SHP77 treated with DMSO at 0.1 percent for 48 hours (cell line): Measurements from ENCODE around the gene RAPGEF3.
A peak's percentile ranks its signal among the peaks of the same experiment; 100 is the strongest.

Experiments
- DNase-seq: peaks from one replicate; lab custom pipeline; 2025; lab: John Stamatoyannopoulos, UW

Gene RAPGEF3

DNA sequence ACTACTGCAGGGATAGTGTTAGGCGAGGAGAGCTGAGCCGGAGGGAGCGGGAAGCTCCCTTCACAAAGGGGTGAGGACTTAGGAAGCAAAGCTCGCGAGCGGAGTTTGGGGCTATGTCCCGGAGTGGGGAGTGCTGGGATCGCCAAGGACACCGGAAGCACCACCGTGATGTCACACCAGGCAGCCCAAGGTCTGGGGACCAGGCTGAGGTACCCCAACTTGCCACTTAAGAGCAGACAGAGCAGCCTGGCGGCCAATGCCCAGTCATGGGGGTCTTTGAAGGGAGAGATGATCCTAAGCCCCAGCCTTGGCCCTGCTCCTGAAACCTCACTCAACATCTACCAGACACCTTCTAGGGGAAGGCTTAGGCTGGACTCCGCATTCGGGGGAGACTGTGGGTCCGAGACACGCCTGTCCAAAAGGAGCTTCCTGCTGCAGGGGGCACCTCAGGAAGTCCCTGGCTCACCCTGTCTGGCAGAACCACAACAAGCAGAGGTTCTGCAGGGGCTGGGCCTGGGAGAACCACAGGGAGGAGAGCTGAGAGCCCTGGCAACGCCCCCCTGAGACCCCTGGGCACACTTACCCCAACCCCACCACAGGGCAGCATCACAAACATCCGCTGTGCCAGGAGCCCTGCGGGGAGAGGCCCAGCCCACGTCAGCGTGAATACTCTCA is 32.1 kb upstream of the RAPGEF3 start:
- DNase-seq, result no peak

DNA sequence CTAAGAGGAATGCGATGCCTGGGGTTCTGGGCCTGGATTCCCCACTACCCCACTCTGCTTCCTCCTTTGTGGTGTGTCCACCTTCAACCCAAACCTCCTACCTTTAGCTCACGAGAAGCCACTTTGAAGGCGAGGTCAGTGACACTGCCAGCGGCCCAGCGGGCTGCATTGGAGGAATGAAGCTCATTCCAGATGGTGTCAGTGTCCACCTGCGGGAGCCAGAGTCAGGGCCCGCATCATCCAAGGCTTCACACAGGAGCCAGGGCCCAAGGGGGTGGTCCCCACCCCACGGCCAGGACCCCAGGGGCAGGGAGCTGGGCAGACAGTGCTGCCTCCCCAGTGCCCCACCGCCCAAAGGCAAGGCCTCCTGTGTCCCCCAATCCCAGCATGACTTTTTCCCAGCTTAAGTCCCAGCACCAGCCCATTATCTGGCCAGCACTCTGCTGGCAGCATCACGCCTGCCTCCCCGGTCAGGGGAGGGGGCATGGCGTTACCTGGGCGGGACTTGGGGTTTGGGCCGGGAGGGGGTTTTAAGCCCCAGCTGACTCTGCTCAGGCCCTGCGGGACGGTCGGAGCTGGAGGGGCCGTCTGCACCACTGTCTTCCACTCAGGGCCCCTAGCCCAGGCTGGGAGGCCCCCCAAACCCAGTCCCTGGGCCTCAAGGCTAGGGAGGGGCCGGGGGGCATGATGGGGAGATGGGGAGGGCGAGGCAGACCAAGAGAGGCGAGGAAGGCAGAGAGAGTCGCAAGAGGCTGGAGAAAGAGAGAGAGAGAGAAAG is 31.2 kb upstream of the RAPGEF3 start:
- DNase-seq, result no peak

DNA sequence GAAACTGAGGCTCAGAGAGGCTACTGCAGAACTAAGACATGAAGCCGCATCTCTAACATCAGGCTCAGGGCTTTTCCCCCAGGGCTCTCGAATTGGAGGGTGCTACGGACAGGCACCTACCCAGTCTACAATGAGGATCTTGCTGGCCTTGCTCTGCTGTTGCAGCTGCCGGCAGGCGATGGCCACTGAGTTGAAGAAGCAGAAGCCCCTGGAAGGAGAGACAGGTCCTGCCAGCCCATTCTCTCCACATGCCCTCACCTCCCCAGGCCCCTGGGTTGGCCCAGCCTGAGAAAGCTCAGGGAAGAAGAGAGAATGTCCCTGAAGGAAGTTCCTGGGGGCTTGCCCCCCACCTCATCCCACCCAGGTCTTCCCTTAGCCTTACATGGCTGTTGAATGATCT is 30.5 kb upstream of the RAPGEF3 start:
- no peak for DNase-seq

DNA sequence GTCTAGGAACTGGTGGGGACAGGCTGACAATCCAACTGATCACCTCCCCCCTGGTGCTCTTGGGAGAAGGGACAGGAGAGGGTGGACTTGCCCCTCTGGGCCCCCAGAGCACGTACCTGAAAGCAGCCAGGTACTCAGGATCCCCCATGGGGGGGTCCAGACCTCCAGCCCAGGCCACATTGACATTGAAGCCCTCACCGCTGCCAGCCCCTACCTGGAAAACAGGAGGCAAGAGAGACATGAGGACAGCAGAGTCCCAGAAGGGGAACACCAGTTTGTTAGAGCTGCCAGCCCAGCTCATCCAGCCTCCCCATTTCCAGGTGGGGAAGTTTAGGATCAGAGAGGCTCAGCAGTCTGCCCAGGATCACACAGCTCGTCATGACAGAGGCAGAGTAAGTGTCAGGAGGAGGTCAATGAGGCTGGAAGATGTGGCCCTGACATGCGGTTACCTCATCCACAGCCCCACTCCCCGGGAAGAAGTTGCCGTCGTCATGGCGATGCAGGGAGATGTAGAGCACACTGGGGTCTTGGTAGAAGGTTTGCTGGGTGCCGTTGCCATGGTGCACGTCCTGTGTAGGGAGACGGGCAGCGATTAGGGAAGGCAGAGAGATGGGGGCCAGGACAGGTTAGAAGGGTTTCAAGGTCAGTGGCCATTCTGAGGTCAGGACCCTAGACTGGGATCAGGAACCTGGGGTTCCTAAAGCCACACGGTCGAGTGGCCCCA is 29.1 kb upstream of the RAPGEF3 start:
- DNase-seq, result no peak

DNA sequence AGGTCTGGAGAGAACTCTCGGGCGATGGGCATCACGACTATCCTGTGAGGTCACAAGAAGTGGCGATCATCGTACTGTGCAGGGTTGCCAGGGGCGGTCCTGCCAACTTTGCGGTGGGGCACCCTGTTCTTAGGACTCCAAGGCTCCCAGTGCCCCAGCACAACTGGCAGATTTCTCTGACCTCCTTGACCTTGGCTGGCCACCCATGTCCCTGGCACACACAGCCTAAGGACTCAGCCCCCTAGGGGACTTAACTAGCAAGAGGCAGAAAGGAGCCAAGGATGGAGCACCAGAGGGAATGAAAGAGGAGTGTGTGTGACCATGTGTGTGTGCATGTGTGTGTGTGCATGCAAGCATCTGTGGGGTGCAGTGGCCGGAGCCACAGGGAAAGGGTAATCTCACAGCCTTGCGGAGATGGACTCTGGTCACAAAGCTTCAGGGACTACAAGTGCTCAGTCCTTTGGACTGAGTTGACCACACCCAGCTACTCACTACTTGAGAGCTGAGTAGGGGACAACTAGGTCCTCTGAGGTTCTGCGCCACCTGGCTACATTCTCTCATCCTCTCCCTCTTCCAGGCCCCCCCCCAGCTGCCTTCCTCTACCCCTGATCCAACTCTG is 28.1 kb upstream of the RAPGEF3 start:
- no peak for DNase-seq

DNA sequence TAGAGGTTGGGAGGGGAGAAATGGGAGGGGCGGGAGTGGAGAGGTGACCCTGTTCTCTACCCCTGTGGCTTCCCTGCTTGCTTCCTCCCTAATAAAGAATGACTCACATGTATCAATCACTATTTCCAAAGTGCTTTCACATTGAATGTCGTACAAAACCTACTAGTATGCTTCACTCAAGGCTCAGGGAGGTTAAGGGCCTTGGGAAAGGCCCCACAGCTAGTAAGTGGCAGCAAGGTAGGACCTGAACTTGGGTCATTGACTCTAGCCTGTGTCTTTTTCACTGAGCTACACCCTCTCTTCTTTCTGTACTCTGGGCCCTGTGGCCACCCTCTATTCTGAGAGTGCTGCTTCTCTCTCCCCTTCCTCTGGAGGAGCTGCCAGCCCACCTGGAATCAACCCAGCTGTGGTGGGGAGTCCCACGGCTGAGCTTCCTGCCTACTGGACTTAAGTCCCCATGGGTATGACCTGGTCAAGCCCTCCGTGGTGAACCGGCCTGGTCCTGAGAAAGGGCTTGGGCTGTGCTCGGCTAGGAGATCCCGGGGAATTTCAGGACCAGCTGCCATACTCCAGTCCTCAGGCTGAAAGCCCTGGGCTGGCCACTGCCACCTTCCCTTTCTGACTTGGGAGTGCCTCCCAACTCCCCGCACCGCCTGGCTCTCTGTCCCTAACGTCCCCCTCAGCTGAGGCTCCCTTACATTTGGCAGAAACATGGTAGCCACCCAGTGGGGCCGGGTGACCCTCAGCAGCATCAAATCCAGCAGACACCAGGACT is 27.4 kb upstream of the RAPGEF3 start:
- DNase-seq, result no peak

DNA sequence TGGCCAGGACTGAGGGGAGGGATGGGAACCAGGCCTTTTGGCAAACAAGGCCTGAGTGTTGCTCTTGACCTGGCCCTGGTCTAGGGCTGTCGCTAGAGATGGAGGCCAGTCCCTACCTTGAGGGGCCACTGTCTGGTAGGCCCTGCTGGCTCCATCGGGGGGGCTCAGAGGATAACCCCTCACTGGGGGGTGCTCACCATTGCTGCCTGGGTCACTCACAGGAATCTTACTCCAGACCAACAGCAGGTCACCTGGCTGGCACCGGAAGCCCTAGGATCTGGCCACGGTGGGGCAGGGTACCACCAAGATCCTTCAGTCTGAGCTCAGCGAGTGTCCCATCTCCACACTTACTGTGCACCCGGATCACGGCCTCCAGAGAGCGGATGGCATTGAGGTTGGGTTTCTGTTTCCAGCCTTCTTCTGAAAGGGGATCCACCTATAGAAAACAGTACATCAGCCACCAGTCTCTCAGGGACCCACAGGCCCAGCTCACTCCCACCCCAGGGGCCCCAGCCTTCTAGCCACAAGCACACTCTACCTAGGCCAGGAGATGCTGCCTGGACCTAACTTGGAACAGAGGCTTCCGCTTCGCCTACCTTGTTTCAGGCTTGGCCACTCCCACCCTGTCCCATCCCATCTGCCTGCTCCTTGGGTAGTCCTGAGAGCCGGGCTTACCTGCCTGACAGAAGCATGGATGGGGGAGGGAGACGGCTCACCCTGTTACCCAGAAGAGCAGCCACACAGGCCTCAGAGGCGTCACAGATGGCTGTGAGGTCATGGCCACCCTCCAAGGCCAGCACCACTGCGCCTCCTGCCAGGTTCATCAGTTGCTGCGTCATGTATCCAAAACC is 26.6 kb upstream of the RAPGEF3 start:
- DNase-seq, result no peak

DNA sequence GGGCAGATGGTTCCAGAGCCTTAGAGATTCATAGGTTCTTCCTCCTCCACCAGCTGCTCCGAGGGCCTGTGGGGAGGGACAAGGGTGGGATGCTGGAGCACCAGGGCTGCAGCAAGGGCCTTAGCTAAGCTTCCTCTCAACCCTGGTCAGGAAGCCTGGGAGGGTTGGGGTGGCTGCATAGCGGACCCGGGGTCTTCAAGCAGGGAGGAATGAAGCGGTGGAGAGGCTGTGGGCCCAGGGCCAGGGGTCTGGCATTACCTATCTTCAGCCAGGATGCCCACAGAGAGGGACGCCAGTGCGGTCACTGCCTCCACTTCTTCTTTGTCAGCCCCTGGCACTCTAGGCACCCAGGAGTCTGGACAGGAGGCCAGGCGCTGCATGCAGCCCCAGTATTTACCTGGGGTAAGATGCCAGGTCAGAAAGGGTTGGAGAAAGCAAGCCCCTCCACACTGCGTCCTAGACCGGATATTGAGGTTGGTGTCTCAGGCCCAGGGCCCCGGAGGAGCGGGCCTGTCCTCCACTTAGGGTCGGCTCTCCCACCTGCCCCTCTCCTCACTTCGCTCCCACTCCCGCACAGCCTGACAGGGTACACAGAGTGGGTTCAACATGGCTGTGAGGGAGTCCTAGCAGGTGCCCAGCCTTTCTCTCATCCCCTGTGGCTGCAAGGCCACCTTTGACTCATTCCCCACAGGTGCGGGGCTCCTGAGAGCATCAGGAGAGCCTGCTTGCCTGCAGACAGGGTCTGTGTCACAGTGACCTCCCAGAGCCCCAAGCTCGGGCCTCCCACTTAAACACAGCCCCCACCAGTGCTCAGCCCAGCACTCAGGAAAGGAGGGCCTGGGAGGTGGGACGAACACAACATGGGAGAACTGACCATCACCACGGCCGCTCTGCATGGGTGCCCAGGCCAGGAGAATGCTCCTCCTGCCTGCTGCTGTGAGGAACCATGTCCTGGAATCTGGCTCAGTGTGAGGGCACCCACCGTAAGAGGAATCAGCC is 25.4 kb upstream of the RAPGEF3 start:
- no peak for DNase-seq

DNA sequence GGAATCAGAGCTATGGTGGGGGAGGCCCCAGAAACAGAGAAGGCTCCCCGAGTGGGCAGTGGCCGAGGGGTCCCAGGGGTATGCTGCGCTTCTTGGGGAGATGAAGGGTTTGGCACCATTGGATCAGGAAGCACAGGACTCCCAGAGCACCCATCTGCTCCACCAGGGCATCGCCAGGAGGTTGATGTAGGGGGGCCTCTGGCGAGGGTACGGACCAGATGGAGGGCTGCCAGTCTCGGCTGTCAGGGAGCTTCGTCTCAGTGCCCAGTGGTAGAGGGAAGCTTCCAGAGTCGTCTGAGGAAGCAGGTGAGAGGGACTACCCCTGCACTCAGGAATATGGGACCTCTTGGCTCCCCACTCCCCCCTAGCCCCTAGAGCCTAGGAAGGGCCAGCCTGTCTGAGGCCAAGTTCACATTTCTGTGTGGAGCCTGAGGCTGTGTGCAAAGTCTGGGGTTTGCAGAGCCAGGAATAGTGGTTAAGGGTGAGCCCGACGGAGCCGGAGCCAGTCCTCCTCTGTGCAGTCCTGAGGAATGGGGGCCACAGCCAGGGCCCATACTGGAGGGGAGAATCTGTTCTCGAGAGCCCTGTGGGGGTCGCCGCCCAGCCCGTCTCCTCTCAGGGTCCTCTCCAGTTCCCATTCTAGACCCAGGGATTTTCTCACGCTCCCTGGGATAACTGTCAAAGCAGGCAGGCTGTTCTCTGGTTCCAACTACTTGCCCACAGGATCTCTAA is 24.5 kb upstream of the RAPGEF3 start:
- no peak for DNase-seq

DNA sequence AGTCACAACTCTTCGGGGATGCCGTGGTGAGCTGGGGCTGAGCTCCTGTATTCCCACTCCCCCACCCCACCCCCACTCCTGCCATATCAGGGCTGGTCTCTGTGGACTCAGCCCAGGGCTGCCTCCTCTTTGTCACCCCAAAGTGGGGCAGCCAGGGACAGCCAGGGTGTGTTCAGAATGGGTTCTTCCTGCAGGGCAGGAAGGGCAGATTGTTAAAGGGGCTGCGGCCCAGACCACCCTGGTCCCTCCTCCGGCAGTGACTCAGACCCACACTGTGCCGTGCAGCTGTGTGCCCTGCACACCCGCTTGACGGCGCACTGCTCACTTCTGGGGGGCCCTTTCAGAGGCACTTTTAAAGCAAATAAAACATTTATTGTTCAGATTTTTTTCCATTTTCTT is 23.7 kb upstream of the RAPGEF3 start:
- DNase-seq, result no peak

DNA sequence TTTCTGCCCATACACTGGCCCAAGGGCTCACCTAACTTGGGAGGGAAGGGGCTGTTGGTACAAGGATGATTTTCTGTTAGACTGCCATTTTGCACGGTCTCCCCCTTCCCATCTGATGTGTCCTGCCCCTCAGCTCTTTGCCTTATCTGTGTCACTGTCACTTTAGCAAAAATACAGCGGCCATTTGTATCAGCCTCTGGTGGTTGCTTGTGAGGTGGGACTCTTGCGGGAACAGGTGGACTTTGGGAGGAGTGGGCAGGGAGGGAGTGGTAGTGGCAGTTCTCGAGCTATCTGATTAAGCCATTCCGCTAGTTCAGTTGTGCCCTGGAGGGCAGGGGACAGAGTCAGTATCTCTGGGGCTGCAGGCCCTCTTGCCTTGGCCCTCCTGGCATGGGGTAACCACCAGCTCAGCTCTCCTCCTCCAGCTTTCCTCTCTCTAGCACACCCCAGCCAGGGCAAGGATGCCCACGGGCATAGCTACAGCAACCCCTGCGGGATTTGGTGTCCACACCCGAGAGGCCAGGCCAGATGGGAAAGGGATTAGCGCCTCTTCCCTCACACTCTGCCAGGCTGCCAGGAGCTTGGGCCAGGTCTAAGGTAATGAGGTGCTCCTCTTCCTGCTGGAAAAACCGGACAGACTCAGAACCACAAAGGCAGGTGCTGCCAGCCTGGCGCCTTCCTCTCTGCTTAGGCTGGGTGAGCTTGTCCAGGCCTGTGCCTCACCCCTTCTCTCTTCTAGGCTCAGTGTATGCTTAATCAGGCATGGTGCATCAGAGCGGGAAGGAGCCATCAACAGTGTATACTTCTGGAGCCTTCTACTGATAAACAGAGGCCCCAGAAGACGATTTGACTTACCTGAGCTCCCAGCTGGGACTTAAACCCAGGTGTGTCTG is 23.0 kb upstream of the RAPGEF3 start:
- no peak for DNase-seq

DNA sequence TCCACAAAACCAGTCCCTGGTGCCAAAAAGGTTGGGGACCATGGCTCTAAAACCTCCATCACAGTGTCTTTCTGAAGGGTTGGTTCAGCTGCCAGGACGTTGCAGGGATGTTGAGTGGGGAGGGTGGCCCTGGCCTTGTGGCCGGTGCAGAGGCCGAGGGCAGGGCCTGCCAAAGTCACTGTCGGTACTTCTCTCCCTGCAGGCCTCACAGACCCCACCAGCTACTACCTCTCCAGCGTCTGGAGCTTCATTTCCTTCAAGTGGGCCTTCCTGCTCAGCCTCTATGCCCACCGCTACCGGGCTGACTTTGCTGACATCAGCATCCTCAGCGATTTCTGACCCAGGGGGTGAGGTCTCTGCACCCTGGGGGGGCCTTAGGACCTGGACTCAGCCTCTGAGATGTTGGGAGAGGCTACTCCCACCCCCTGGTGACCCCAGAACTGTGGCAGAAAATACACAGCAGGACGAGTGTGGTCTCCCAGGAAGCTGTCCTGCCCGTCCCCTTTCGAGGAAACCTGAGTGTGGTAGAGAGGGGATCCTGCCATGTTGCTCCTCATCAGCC is 21.3 kb upstream of the RAPGEF3 start:
- DNase-seq, result no peak

DNA sequence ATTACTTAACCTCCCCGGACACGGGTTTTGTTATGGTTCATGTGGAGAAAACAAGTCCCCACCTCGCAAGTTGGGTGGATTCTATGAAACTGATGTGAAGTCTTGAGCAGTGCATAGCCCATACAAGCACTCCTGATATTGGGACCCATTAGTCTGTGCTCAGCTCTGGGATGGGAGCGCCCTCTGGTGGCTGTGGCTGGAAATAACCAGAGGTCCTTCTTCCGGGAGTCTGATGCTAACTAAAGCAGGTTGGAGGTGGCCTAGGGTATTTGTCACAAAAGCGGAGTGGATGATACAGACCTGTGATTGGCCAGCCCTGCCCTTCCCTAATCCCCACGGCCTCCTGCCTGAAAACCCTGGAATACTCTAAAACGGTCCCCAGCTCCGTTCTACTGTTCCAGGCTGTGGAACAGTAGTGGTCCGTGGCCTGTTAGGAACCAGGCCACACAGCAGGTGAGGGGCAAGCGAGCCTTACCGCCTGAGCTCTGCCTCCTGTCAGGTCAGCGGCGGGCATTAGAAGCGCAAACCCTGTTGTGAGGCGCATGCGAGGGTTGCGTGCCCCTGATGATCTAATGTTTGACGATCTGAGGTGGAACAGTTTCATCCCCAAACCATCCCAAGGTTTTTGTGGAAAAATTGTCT is 20.7 kb upstream of the RAPGEF3 start:
- DNase-seq, result peak; percentile 44

DNA sequence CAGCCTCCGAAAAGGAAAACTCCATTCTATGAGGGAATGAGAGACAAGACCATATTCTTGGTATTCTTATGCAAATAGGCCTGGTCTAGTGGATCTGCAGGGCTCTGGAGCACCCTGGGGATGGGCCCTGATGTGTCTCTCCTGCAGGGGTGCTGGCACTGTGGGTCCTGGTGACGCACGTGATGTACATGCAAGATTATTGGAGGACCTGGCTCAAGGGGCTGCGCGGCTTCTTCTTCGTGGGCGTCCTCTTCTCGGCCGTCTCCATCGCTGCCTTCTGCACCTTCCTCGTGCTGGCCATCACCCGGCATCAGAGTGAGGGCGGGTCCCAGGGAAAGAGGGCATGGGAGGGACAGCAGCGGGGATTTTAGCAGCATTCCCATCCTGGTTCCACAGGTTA is 20.2 kb upstream of the RAPGEF3 start:
- no peak for DNase-seq

DNA sequence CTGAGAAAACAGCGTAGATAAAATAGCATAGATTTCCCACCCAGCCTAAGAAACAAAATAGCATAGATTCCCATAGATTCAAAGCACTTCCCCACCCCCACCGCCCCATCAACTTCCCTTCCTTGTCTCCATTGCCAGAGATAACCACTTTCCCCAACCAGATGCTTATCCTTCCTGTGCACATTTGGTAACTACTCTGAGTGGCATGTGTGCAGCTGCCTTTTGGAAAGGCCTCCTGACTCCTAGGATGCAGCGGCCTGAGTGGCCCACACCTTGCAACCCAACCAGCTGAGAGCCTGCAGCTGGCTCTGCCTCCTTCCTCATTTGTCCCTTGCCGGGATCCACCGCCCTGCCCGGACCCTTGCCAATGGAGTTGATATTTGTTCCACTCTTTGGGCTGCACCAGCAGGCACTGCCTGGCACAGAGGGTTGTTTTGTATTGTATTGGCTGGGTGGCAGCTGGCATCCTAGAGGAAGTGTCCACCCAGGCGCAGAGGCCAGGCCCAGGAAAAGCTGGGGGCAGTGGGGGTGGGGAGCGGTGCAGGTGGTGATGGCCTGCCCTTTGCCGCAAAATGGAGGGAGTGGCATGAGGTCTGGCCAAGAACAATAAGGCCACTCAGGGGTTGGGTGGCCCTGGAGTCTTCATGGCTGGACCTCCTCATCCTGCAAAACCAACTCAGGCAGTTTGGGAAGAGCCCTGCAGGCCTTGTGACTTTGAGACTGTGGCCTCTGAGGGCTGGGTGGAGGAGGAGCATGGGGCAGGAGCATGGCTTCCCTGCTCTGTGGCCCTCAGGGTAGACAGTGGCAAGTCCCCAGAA is 19.3 kb upstream of the RAPGEF3 start:
- DNase-seq, result peak; percentile 51

DNA sequence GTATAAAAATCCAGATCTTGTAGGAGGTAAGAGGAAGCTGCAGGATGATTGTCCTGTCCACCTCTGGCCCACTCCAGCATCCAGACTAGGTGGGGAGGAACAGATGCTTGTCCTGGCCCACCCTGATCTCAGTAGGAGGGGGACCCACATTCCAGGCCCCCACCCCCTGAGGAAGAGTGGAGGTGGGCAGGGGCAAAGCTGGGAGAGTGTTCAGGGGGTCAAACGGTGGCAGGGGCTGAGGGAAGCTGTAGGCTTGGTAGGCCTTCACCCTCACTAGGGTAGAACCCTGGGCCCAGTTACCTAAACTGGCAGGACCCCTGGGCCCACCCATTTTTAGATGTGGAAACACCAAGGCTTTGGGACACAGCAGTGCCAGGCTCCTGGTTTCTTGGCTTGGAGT is 18.5 kb upstream of the RAPGEF3 start:
- no peak for DNase-seq
